Brain pericyte (primary cell): Measurements from ENCODE around the gene CCN6.

ENCODE experiments used
- DNase-seq: peaks from one replicate; pipeline ENCODE4 v3.0.0-alpha.2; 2012; ENCODE audit warnings: low read depth, low spot score

CCN6 gene

DNA sequence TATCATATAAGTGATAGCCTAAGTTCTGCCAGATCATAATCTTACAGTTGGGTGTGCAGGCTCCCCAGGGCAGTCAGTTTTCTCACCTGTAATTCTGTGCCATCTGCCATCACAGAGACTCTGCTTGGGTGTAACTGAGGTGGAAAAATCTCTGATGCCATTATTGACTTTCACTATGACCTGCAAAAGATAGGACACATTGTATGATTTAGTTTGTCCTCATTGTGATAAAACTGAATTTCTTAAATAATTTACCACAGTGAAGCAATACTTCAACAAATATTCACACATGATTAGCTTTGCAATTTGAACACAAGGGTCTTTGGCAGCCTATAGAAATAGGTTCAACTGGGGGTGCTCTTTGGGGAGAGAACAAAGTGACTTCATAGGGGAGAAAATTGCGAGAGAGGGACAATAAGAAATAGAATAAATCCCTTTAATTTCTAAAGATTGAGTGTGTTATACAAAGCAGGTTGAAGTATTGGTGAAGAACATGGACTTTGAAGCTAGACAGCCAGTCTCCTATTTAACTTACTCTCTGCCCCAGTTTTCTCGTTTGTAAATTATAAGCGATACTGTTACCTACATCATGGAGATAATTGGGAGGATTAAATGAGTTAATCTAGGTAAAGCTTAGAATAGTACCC lies 60.8 kb downstream of the CCN6 start:
- no peak for DNase-seq

DNA sequence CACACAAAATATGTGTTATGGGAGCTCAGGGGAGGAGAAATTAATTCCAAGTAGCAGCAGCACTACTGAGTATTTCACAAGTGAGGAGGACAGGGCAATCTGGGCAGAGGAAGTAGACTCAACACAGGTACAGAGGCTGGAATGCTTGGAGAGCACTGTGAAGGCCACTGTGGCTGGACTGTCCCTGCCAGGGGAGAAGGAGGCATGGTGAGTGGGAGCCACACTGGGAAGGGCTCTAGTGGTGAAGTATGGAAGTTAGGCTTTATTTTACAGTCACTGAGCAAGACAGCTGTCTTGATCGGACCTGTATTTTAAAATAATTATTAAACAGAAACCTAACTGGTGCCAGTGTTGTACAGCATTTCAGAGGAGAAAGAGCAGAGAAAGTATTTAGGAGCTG lies 62.3 kb downstream of the CCN6 start:
- no peak for DNase-seq

DNA sequence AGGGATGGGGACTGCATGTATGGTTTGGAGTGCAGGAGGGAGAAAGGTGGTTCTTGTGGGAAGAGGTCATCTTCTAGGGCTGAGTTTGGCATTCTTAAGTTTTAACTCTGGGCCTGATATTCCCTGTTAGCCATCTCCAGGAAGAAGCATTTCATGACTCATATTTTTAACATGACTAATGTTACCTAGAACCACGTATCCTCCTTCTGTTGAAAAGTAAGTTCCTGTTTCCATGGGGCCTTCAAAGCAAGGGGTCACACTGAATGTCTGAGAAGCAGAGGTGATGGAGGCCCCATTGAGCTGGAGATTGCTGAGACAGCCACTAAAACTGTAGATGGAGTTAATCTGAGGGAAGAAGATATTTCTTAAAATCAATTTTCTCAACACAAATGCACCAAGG lies 63.6 kb downstream of the CCN6 start:
- no peak for DNase-seq

DNA sequence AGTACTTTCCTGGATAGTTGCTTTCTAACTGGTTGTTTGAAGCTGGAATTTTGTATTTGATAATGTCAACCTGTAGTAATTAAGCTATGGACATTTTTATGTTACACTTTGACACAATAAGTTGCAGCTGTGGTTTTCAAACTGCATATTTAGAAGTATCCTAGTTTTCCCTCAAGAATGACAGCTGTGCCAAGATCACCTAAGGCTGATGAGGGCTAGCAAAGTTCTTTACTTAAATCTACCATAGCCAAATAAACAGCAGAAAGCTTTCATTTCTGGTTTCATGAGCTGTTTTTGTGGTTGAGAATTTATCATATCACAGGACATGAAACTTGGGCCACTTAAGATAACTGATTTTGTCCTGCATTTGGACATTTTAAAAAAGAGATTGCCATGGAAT lies 64.1 kb downstream of the CCN6 start:
- DNase-seq, result no peak
